Stimulated activated CD4-positive, alpha-beta T cell treated with anti-CD3 and anti-CD28 coated beads, Interleukin-2, amount 100 ng/mL, for 24 hours (primary cell): ENCODE measurements around the gene PDGFB.

Experiments used
- DNase-seq, 2 donors: peaks; one replicate each; pipeline ENCODE4 v3.0.0-alpha.2; 2020

PDGFB gene

DNA sequence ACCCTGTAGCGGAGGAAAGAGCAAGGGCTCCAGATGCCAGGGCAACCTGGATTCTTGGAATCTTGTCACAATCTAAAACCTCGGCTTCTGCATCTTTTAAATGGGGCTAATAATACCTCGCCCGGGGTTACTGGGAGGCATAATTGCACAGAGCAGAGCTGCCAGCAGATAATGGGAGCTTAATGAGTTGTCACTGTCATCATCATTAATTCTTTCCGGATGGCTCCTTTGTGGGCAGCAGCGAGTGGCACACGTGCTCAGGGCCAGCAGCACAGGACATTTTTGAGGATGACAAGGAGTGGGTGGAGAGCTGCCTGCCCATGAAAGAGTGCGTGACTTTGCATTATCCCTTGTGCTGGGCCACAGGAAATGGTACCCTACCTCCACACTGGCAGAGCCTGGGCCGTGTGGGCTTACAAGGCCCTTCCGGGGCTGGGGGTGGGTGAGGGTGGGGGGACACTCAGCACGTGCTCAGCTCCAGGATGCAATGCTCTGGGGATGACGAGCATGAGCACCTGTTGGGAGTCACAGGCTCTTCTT lies 5.7 kb downstream of the PDGFB start:
- DNase-seq = no peak

DNA sequence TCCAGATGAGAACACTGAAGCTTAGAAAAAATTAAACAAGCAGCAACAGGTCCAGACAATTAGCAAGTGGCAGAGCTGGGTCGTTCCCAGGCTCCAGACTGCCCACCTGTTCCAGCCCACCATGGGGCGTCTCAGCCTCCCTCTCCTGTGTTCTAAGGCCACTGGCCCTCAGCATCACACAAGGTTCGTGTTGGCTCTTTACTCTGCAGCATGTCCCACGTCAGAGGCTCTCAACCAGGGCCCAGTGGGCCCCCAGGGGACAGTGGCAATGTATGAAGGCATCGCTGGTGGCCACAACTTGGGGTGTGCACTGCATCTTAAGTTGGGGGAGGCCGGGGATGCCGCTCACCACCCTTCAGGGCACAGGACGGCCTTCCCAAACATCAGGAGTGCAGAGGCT lies 6.2 kb downstream of the PDGFB start:
- DNase-seq = no peak

DNA sequence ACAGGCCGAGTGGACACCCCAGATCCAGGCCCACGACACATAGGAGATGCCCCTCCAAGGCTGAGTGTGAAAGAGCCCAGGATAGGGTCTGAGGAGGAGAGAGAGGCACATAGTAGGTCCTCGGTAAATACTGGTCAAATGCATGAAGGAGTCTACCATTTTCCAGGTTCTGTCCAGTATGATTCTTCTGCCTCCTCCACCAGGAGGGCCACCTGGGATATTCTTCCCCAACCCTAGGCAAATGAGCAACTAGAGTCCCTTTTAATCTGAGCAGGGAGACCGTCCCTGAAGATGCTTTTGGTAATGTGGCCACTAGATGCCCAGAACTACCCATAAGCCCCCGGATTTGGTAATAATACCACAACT lies 6.7 kb downstream of the PDGFB start:
- no peak for DNase-seq

DNA sequence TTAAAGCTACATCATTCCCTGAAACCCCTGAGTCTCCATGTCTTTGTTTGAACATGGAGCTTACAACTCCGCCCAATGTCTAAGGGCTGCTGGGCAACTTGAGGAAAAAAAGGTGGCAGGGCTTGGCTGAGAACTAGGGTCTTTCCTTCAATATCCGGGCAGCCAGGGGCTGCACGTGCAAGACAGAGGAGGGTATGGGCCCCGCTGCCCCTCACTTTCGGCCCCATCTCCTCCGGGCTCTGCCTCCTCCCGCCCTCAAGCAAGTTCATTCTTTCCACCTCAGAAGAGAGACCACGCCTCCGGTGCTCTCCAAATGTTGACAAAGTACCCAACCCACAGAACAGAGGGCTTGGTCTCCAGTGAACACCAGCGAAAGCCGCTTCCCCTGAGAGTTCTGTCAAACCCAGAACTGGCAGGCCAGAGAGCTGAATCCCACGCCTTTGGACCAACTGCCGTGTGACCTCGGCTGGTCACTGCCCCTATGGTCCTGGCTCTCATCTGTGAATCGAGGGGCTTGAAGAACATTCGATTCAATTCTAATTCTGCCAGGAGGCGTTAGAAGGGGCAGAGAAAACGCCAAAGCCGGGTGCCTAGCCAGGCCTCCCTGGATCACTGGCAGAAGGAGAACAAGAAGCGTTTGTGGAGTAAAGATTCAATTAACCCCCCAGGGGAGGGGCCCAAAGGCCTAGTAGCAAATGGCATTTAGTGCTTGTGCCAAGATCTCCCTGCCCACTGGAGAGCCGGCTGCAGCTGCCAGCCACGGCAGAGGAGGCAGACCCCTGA lies 7.3 kb downstream of the PDGFB start:
- DNase-seq = peak in 1 of 2 donors; percentile 57

DNA sequence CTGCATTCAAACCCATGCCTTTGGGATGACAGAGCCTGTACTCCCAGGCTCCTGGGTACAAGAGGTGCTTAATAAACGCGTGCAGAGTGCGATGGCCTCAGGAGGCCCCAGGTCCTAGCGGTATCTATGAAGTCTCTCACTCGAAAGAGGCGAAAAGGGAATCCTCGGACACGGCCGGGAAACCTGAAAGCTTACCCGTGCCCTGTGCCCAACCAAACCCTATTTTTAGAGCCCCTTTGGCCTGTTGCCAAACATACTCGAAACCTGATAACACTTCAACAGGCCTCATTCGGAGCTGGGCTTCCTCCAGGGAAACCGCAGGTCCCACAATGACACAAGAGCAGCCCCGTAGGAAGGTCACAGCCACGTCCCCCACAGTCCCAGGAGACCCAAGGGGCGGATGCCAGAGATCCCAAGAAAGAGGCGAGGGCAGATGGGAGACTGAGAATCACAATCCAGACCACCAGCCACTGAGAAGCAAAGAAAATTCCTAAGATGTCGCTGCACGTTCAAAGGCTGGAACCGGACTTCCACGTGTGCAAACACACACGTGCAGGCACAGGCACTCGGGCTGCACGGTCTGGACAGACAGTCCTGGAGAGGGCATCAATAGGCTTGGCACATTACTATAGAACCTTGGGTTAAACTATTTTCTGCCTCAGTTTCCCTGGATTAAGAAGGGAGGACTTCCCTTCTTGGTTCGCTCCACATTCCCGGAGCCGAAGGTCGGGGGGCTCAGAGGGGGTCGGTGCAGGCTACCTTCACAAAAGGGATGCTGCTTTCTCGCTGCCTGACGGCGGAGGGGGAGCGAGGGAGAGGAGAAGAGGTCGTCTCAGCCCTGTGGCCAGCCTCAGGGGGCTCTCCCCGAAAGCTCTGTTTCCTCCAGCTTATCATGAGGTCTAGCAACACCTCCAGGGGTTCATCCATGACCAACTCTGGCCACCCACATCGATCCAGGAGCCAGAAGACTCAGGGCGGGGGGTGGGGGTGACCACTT lies 8.2 kb downstream of the PDGFB start:
- DNase-seq = peak; percentile 51 to 54

DNA sequence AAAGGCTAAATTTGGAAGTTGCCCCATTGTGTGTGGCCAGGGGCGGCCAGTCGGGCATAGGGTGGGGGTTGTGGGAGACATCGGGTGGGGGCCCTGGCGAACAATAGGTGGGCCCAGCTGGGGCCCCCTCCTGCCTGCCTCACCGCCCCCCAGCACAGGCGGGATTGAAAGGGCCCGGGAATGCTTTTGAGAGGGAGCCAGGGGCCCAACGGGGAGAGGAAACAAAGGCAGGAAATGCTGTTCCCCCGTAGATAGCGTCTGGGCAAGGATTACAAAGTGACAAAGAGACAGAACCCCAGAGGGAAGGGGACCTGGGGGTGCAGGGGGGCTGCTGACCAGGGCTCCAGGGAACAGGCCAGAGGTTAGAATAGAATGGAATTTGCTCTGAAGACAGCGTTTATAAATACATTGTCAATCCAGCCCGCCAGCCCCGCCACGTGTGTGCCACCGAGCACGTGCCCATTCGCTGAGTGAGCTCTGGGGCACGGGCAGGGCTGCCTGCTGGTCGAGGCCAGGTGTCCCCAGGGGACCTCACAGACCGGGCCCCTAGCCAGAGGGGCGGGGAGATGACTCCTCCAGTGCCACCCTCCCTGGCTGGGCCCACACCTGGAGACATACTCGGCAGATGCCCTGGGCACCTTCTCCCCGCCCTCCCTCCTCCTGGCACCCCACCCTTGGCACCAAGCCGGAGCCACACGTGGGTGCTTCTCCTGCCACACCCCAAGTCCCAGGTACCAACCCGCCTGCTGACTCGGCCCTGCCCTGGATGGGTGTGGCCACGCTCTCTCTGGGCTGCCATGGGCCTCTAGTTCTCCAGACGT lies 9.7 kb downstream of the PDGFB start:
- DNase-seq = no peak

DNA sequence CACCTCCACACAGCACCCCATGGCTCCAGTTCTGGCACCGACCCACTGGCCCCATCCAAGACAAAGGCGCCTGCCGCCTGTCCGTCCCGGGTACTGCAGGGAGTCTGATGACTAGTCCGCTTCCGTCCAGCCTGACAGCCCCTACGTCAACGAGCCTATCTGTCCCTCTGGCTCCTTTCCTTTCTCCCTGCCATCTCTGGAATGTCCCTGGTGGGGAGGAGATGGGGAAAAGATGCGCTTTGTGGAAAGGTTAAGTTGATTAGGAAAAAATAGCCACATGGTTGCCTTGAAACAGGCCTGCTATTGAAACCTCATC lies 10.4 kb downstream of the PDGFB start:
- no peak for DNase-seq

DNA sequence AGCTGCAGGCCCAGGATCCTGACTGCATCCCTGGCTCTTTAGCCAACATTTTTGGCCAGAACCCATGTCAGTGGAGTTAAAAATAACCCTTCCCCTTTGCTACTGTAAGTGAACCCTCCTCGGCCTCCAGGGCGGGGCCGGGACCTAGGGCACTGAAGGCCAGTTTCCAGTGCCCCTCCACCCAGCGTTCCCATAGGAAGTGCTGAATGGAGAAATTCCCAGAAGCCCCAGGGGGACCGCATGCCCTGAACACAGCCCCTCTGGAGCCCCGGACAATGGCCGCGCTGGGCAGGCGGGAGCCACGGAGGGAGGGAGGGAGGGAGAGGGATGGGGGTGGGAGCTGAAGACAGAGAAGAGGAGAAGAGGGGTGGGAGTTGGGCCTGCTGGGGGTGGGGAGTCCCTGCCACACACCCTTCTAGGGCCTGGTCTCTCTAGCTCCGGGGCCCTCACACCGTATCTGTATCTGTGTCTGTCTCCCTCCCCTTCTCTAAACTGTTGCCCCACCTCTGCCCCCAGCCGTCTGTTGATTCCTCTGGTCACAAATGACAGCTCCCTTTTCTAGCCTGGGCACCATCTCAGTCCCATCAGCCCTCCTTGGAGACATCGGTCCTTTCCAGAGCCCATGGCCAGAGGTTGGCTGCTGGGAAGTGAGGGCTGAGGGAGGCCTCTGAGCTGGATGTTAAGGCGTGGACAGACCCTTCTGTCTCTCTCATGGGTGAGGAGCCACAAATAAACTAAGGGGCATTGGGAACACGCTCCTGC lies 10.9 kb downstream of the PDGFB start:
- no peak for DNase-seq

DNA sequence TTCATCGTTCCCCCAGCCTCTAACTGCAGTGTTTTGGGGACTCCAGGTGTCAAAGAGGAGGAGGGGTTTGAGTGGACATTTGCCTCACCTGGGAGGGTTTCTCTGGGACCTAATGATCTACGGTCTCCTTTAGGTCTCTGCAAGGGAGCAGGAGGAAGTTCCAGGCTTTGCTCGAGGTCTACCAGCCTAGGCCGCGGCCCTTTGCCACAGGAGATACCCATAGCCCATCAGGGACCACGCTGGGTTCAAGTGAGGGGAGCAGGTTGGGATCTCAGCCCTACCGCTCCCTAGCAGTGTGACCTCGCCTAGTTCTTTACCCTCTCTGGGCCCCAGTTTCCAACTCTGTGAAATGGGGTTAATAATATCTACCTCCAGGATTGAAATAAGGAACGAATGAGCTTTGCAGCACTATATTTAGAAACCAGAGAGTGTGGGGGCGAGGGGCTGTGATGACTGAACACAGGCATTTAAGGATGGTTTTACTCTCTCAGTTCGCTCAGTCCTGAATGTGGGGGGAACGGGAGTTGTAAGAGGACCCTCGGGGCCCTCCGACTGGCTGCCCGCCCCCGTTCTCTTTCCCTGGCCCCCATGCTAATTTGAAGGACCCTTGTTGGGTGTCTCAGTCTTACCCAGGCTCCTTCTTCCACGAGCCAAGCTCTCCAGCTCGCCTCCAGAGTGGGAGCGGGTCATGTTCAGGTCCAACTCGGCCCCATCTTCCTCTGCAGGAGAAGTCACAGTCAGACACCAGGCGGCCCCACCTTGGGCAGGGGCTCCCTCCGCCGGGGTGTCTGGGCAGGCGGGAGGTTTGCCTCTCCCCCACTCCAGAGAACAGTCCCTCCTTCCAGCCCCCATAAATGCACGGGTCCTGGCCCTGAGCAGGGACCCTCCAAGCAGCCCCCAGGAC lies 11.7 kb downstream of the PDGFB start:
- DNase-seq = no peak

DNA sequence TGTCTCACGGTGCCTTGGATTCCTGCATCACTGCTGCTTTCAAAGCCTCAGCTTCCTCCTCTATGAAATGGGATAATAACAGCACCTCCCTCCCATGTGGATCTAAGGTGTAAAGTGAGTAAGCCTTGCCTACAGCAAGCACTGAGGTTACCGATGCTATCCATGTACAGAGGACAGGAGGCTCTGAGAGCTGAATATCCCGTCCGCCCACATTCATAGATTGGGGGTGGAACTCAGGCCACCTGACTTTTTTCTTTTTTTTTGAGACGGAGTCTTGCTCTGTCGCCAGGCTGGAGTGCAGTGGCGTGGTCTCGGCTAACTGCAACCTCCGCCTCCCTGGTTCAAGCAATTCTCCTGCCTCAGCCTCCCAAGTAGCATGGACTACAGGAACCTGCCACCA lies 12.5 kb downstream of the PDGFB start:
- DNase-seq = no peak

DNA sequence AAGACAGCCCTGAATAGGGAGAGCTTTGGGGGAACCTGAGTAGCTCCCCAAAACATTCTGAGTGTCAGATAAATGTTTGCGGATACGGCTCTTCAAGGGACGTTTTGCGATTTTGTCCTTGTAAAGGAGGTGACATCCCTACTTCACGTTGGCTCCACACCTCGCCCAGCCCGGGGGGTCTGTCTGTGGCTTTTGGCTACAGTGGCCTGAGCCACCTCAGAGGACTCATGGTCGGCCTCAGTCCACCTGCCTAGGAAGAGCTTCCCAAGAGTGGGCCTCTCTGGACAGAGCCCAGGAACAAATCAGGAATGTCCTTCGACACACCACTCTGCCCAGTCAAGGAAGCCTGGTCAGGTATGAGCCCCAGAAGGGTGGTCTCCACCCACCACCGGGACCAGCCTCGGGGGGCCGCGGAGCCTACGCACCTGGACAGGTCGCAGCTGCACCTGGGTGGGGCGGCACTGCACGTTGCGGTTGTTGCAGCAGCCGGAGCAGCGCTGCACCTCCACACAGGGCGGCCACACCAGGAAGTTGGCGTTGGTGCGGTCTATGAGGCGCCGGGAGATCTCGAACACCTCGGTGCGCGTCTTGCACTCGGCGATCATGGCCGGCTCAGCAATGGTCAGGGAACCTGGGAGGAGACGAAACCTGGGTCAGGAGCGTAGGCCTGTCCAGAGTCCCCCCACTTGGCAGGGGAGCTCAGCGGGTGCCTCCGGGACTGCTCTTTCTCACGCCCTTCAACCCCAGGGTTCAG lies 13.4 kb downstream of the PDGFB start:
- no peak for DNase-seq

DNA sequence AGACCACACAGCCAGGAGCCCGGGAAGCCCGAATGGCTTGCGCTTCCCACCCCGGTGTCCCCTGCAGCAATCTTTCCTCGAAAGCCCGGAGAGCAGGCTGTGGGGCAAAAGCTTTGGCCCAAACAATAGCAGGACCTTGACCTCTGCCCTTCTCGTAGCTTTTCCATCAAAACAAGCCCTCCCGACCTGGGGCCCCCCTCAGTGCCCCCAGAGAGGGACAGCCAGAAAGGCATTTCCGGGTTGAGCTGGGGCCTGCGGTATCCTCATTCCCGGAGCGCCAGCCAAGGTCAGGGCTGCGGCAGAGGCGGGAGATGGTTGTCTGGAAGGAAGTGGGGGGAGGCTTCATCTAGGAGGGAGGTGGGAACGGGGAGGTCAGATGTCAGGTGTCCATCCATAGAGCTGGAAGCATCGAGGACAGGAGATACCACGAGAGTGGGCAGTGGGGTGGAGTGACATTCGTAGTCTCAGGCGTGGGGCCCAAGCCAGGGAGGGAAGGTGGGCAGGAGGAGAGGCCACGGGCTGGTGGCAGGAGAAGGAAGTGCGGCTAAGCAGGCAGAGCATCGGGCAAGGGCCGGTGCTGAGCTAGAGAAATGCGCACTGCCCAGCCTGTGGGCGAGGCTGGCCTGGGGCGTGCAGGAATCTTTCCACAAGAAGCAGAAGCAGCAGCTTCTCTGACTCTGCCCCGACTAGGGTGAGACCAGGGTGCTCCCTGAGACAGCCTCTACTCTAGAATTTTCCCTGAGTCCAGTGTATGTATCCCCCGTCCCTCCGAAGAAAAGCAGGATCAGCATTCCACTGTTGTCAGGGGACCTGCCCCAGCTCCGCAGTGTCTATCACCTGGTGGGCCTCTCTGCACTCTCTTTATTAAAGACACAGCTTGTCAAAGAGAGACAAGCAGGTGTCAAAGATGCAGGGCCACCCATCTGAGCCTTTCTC lies 14.3 kb downstream of the PDGFB start:
- DNase-seq = no peak

DNA sequence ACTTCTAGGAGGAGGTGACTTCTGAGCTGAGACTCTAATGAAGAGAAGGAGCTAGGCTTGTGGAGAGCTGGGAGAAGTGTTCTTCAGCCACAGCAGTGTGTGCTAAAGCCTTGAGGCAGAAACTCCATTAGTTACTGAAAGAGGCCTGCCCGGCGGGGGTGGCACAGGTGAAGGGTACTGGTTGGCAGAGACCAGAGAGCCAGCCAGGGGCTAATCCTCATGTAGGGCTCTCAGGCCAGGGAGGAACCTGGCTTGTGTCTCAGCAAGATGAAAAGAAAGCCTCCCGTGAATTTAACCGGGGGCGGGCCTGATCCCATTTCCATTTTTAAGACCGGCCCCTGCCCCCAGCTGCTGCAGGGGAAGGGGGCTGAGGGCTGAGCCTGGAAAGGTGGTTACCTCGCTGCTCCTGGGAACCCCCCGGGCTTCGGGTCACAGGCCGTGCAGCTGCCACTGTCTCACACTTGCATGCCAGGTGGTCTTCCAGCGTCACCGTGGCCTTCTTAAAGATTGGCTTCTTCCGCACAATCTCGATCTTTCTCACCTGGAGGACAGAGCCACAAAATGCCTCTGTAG lies 15.0 kb downstream of the PDGFB start:
- DNase-seq = no peak

DNA sequence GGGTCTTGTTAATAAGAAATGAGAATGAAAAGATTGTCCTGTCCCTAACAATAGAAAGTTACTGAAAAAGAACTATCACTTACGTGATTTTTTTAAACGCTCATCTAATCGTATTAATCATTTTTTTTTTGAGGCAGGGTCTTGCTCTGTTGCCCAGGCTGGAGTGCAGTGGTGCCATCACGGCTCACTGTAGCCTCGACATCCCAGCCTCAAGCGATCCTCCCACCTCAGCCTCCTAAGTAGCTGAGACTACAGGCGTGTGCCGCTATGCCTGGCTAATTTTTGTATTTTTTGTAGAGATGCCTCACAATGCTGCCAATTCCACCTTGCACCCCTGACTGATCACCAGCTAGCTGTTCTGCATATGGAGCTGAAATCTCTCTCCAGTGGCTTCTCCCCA lies 15.7 kb downstream of the PDGFB start:
- no peak for DNase-seq

DNA sequence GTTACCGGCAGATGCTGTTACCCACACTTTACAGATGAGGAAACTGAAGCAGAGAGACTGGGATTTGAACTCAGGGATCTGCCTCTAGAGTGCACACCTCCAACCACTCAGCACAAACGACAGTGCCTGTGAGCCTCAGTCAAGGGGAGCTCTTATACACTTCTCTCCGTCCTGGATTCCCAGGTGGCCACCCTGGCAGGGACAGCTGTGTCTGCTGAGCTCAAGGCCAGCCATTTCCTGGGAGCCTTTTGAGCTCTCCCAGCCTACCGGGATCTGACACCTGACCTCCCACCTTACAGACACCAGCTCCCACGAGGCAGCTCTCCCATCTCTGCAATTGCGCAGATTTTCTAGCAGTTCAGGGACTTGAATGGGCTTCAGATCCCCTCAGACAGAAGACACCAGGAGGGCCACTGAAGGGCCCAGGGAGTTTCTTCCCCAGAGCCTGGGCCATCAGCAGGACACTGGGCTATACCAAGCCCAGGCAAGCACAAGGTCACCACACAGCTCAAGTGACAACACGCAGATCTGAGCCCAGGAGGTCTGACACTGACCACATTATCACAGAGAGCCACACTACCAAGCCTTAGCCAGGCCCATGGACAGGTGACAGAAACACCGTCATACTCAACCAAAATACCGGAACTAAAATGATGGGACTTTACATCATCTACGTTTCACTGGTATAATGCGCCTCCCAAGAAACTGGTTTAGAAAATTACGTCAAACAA lies 17.1 kb downstream of the PDGFB start:
- no peak for DNase-seq

DNA sequence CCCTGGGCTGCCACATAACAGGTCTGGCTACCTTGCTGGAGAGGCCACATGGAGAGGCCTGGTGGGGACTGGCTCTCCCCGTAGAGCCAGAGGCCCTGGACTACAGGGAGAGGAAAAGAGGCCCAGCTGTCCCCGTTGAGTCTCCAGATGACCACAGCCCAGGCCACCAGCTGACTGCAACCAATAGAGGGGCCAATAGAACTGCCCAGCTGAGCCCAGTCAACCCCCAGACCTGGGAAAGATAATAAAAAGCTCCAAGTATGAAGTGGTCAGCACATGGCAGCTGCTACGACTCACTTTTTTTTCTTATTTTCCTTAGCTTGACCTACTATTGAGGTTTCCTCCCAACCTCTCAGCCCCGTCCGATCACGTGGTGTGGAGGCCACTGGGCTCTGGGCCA lies 18.4 kb downstream of the PDGFB start:
- DNase-seq = no peak

DNA sequence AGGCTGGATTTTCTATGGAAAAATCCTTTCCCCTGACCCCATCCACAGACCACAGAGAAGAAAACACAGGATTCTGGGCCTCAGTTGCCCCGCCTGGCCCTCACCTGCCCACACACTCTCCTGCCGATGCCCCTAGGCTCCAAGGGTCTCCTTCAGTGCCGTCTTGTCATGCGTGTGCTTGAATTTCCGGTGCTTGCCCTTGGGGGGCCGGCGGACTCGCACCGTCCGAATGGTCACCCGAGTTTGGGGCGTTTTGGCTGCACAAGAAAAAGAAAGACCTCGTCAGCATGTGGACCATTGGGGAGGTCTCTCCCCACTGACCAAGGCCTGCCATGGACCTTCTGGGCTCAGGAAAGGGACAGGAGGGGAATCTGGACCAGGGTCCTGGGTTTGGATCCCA lies 19.2 kb downstream of the PDGFB start:
- no peak for DNase-seq

DNA sequence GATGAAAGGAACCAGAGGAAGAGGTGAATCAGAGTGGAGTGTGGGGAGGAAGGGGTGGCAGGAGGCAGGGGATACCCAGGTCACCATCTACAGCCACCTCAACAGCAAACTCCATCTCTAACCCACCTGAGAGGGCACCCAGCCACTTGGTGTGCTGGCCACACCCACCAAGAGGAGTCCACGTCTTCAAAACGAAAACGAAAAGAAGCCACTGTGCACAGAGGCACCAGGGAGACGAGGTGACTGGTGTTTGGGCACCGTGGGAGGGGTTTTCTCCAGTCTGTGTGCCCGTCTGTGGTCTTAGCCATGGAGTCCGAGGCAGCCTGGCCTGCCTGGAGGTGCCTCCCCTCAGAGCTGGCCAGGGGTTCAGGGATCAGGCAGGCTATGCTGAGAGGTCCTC lies 20.2 kb downstream of the PDGFB start:
- DNase-seq = no peak
